Lower lobe of right lung (tissue), 2 donors: Measurements from ENCODE around the gene CARF. TPM values are rescaled to one million over a fixed set of nuclear protein-coding genes. Genes with fewer than 3 reads are reported as not detected.

Experiments
- ATAC-seq, 2 donors: fragments of 200-7000 bp; cut with Tn5 transposase; one replicate each; pipeline ENCODE4 v1.9.1; 2020 to 2022; ENCODE audit warnings: mild to moderate bottlenecking in 2 of 2, moderate library complexity in 2 of 2
- DNase-seq: peaks from one replicate; pipeline ENCODE4 v3.0.0-alpha.2; 2020
- H3K27ac ChIP-seq: fragments of 200-600 bp; one replicate; pipeline ENCODE4 v1.8.0; 2022
- H3K27me3 ChIP-seq: fragments of 200-600 bp; one replicate; pipeline ENCODE4 v1.8.0; 2022; ENCODE audit warnings: low read depth
- H3K36me3 ChIP-seq: fragments of 200-600 bp; one replicate; pipeline ENCODE4 v1.8.0; 2022; ENCODE audit warnings: mild to moderate bottlenecking
- H3K4me1 ChIP-seq: fragments of 200-600 bp; one replicate; pipeline ENCODE4 v1.8.0; 2022
- H3K4me3 ChIP-seq: fragments of 200-600 bp; one replicate; pipeline ENCODE4 v1.8.0; 2022; ENCODE audit warnings: mild to moderate bottlenecking
- H3K9me3 ChIP-seq: fragments of 200-600 bp; one replicate; pipeline ENCODE4 v1.8.0; 2022
- CTCF ChIP-seq: fragments of 200-600 bp; IDR thresholded peaks from one replicate; pipeline ENCODE4 v1.8.0; 2022; ENCODE audit warnings: antibody characterized with exemption, mild to moderate bottlenecking
- intact Hi-C: fragments of 100-400 bp; cut with DNase I; formaldehyde crosslinking; loops from one replicate; pipeline ENCODE4 v1.11.0; 2022
- total RNA-seq: library from RNA; stranded (reverse); fragmentation: NEBNext Ultra II Directional; extraction: Animal tissue kit (Norgen Biotek cat#: 25700); gene quantifications from one replicate; pipeline ENCODE4 v1.2.1, GENCODE V29; 2021
- donor health status: DM: no; HTN: yes; CAD: no; lungs with severe emphysema.

The CARF gene
- total RNA-seq, 1 donor from 2014 or later, result 11.4 TPM

- peaks cover 27% of the 10 kb centered on the region for H3K4me1 ChIP-seq
- DNase-seq (no peak), ATAC-seq (no peak)
- H3K36me3 ChIP-seq, result no peaks in the 10 kb centered on the region
- no peak overlapping the region for H3K4me3 ChIP-seq
- H3K27me3 ChIP-seq, result no peaks in the 10 kb centered on the region
- no peak for TF ChIP-seq CTCF
- H3K9me3 ChIP-seq, result no peaks in the 10 kb centered on the region
- peak overlapping the region; percentile 32 for H3K27ac ChIP-seq
- intact Hi-C loops, result no loop called here
These were observed 110.7 kb downstream of the CARF start for GRCh38 chr2:203022751-203023150.

GRCh38 chr2:203025592-203025991 is 113.5 kb downstream of the CARF start:
- DNase-seq (no peak), ATAC-seq (no peak)
- Histone ChIP-seq H3K4me3 (no peak overlapping the region), H3K36me3 (no peaks in the 10 kb centered on the region), H3K9me3 (no peaks in the 10 kb centered on the region), H3K4me1 (peaks cover 21% of the 10 kb centered on the region), H3K27me3 (no peaks in the 10 kb centered on the region), H3K27ac (no peak overlapping the region)
- intact Hi-C loops, result no loop called here
- TF ChIP-seq CTCF, result no peak

GRCh38 chr2:203030545-203030944 is 118.5 kb downstream of the CARF start:
- no peak overlapping the region for H3K27ac ChIP-seq
- ATAC-seq (peak; percentile 60 to 84), DNase-seq (no peak)
- H3K9me3 ChIP-seq, result no peaks in the 10 kb centered on the region
- H3K27me3 ChIP-seq, result no peaks in the 10 kb centered on the region
- no peaks in the 10 kb centered on the region for H3K36me3 ChIP-seq
- intact Hi-C loops, result no loop called here
- H3K4me3 ChIP-seq, result no peak overlapping the region
- TF ChIP-seq CTCF, result no peak
- peaks cover 10% of the 10 kb centered on the region for H3K4me1 ChIP-seq

GRCh38 chr2:203030991-203031390 is 118.9 kb downstream of the CARF start:
- Histone ChIP-seq H3K36me3 (no peaks in the 10 kb centered on the region), H3K27me3 (no peaks in the 10 kb centered on the region), H3K9me3 (no peaks in the 10 kb centered on the region), H3K4me3 (no peak overlapping the region), H3K27ac (no peak overlapping the region), H3K4me1 (peaks cover 11% of the 10 kb centered on the region)
- intact Hi-C loops, result no loop called here
- ATAC-seq (no peak), DNase-seq (no peak)
- no peak for TF ChIP-seq CTCF

- no peak overlapping the region for H3K4me3 ChIP-seq
- TF ChIP-seq CTCF, result no peak
- no peaks in the 10 kb centered on the region for H3K9me3 ChIP-seq
- ATAC-seq (no peak), DNase-seq (no peak)
- H3K36me3 ChIP-seq, result no peaks in the 10 kb centered on the region
- peaks cover 15% of the 10 kb centered on the region for H3K4me1 ChIP-seq
- no peaks in the 10 kb centered on the region for H3K27me3 ChIP-seq
- intact Hi-C loops, result no loop called here
- no peak overlapping the region for H3K27ac ChIP-seq
These were observed 121.3 kb downstream of the CARF start for GRCh38 chr2:203033395-203033794.
